GM12892 (cell line): ENCODE measurements around the gene SBK2.

ENCODE experiments used
- DNase-seq: peaks from one replicate; pipeline ENCODE4 v3.0.0; 2011; ENCODE audit not compliant: insufficient read length
- FAIRE-seq: peaks from 2 replicates; lab custom pipeline; 2011; peaks lifted over from hg19 to GRCh38; lab: Jason Lieb, UNC
- POLR2A ChIP-seq: IDR thresholded peaks from 2 replicates; pipeline ENCODE4 v1.6.1; 2011; ENCODE audit warnings: low read depth, low read length, control low read depth
- POLR2AphosphoS5 ChIP-seq: IDR thresholded peaks from 2 replicates; pipeline ENCODE4 v1.6.1; 2011; ENCODE audit warnings: low read depth, low read length, control low read depth
- TAF1 ChIP-seq: IDR thresholded peaks from 2 replicates; pipeline ENCODE4 v1.6.1; 2011; ENCODE audit warnings: low read depth, mild to moderate bottlenecking, control low read depth, low read length, borderline replicate concordance

SBK2 gene

GRCh38 chr19:55486971-55487923, 49.7 kb downstream of the SBK2 start:
- FAIRE-seq: no peak
- TF ChIP-seq POLR2A (no peak), POLR2AphosphoS5 (no peak), TAF1 (no peak)
- no peak for DNase-seq

- TF ChIP-seq POLR2A (no peak), TAF1 (no peak), POLR2AphosphoS5 (no peak)
- no peak for DNase-seq
- FAIRE-seq: no peak
These were observed 50.6 kb downstream of the SBK2 start for GRCh38 chr19:55486043-55486970.

GRCh38 chr19:55485439-55486011, 51.4 kb downstream of the SBK2 start:
- no peak for DNase-seq
- no peak for FAIRE-seq
- TF ChIP-seq TAF1 (no peak), POLR2AphosphoS5 (no peak), POLR2A (no peak)

- peak; percentile 86 for FAIRE-seq
- DNase-seq: peak; percentile 96
- peak; percentile 52; the same call in 1 of the 2 replicates for TF ChIP-seq POLR2A
- no peak for TF ChIP-seq TAF1
- TF ChIP-seq POLR2AphosphoS5: peak; percentile 54; the same call in 1 of the 2 replicates
These were observed 52.1 kb downstream of the SBK2 start, which contains the start of gene NAT14 for GRCh38 chr19:55484593-55485438. TSS of gene NAT14 (plus strand) at chr19:55485188. CDS start at chr19:55485709, 521 bp downstream.

GRCh38 chr19:55483706-55484592, 53.0 kb downstream of the SBK2 start:
- FAIRE-seq (no peak), DNase-seq (no peak)
- TF ChIP-seq POLR2AphosphoS5 (no peak), POLR2A (0 out of 2 replicates have a peak, but pooled peaks have one; percentile 18), TAF1 (no peak)

- no peak for DNase-seq
- FAIRE-seq: no peak
- no peak for TF ChIP-seq POLR2A
- TF ChIP-seq TAF1: no peak
- no peak for TF ChIP-seq POLR2AphosphoS5
These were observed 53.8 kb downstream of the SBK2 start for GRCh38 chr19:55482967-55483705.

GRCh38 chr19:55482156-55482961, 54.6 kb downstream of the SBK2 start:
- no peak for TF ChIP-seq TAF1
- no peak for TF ChIP-seq POLR2A
- TF ChIP-seq POLR2AphosphoS5: no peak
- DNase-seq (no peak), FAIRE-seq (no peak)

GRCh38 chr19:55481794-55482155, 55.2 kb downstream of the SBK2 start:
- TF ChIP-seq TAF1: no peak
- no peak for TF ChIP-seq POLR2A
- TF ChIP-seq POLR2AphosphoS5: no peak
- no peak for FAIRE-seq
- DNase-seq: no peak
